Measurements from ENCODE around the gene CDC27. TPM values are rescaled to one million over a fixed set of nuclear protein-coding genes. Genes with fewer than 3 reads are reported as not detected.

Gene CDC27
- total RNA-seq (2012; rRNA removed) (170 and 190 TPM in 2 replicates), polyA plus RNA-seq (2012; rRNA removed) (47.7 and 57.9 TPM in 2 replicates), Bru-seq, nascent RNA (percentile 96 among the genes with signal in this experiment), BruChase-seq, experiment 1, labeled RNA remaining after a 6-hour chase (percentile 98 among the genes with signal in this experiment), BruChase-seq, experiment 2, labeled RNA remaining after a 2-hour chase (percentile 96 among the genes with signal in this experiment)
- 12.3 and 13.8 TPM in 2 replicates for polyA plus RNA-seq (2012; cell fraction: cytosol; rRNA removed)
- 15.1 and 99.8 TPM in 2 replicates for polyA plus RNA-seq (2012; cell fraction: nucleus; rRNA removed; ENCODE audit: low replicate concordance)
- long read RNA-seq, full-length matches to known transcripts = 2 of 12 reads
- long read RNA-seq, partial matches to known transcripts = 7 of 12 reads
- long read RNA-seq, other reads (novel, unspliced or antisense) = 3 of 12 reads

- Histone ChIP-seq H3K79me1 (ENCODE audit: low read depth in 1 of 2, low read length in 2 of 2) (peaks cover 0 to 19% of the 10 kb centered on the region in 2 experiments; a peak in 2 of 4 replicates), H4K20me1 (ENCODE audit: insufficient read depth, low read length) (peaks cover 39% of the 10 kb centered on the region), H3K9me3 (ENCODE audit: control insufficient read depth, insufficient read depth, low read length) (no peaks in the 10 kb centered on the region), H2BK20ac (ENCODE audit: low read depth, low read length) (no peak within 1 kb of the TSS), H3K4me2 (ENCODE audit: low read depth, low read length) (peak within 1 kb of the TSS; percentile 96), H3K23ac (ENCODE audit: low read depth, low read length) (peak within 1 kb of the TSS; percentile 98), H2AFZ (replicated peaks; ENCODE audit: low read length, poor library complexity) (peak within 1 kb of the TSS; percentile 96), H2AK5ac (ENCODE audit: low read depth, low read length) (peak within 1 kb of the TSS; percentile 96), H4K8ac (ENCODE audit: low read depth in 2 of 2, low read length in 2 of 2) (peak within 1 kb of the TSS; percentile 89 to 91), H2BK15ac (ENCODE audit: low read depth, low read length) (peak within 1 kb of the TSS; percentile 67), H4K91ac (ENCODE audit: insufficient read depth, low read depth, low read length) (peak within 1 kb of the TSS; percentile 98), H2BK5ac (ENCODE audit: low read depth, low read length, poor library complexity, severe bottlenecking) (peak within 1 kb of the TSS; percentile 96), H2BK120ac (ENCODE audit: low read depth, low read length) (peak within 1 kb of the TSS; percentile 67), H4K5ac (ENCODE audit: low read depth, low read length) (peak within 1 kb of the TSS; percentile 76), H2AK9ac (replicated peaks; ENCODE audit: low read depth, low read length, poor library complexity) (peak within 1 kb of the TSS; percentile 99), H3K9ac (ENCODE audit: low read depth, low read length) (peak within 1 kb of the TSS; percentile 94), H3K4me3 (ENCODE audit: insufficient read depth, low read depth, low read length) (peak within 1 kb of the TSS; percentile 75), H3K56ac (ENCODE audit: extremely low read depth, insufficient read depth, low read length) (peak within 1 kb of the TSS; percentile 99), H3K18ac (ENCODE audit: low read depth, low read length) (peak within 1 kb of the TSS; percentile 73), H3K27me3 (ENCODE audit: control insufficient read depth, insufficient read depth, low read length) (no peaks in the 10 kb centered on the region), H3K27ac (ENCODE audit: insufficient read depth, low read length) (peak within 1 kb of the TSS; percentile 92), H3K9me1 (ENCODE audit: insufficient read depth, low read length) (peaks cover 4% of the 10 kb centered on the region), H3K4me1 (ENCODE audit: control insufficient read depth, insufficient read depth, low read length) (peaks cover 3% of the 10 kb centered on the region), H3K14ac (replicated peaks; ENCODE audit: low read depth, low read length) (peak within 1 kb of the TSS; percentile 94), H3K4ac (ENCODE audit: low read depth, low read length) (peak within 1 kb of the TSS; percentile 93), H3K36me3 (ENCODE audit: control insufficient read depth, insufficient read depth, low read length) (no peaks in the 10 kb centered on the region)
- POLR2A ChIA-PET (ENCODE audit: unreplicated experiment) = interaction anchor here (0.6 to 0.8 kb wide), 2 partner anchors 10 to 18 kb away, joined by 3 to 8 read pairs; no protein-coding TSS in a partner anchor
- in situ Hi-C loops (cut with MboI; ENCODE audit: low sequenced_read_pairs) = no loop called here
- TF ChIP-seq CTCF (conservative IDR thresholded peaks at IDR 0.05; ENCODE audit: low read depth, low read length) (no peak), MAZ (IDR thresholded peaks at IDR 0.05; ENCODE audit: borderline replicate concordance, low read depth, low read length) (peak; percentile 14; the same call in 1 of the 2 replicates), ELK1 (IDR thresholded peaks at IDR 0.05; ENCODE audit: borderline replicate concordance, low read depth, low read length) (no peak), POLR2A (IDR thresholded peaks at IDR 0.05; ENCODE audit: low read depth, low read length) (peak; percentile 57; the same call in 1 of the 2 replicates), MXI1 (IDR thresholded peaks at IDR 0.05; ENCODE audit: borderline replicate concordance, low read depth, low read length) (peak; percentile 78; the same call in 1 of the 2 replicates), CEBPB (IDR thresholded peaks at IDR 0.05; ENCODE audit: low read depth, low read length) (no peak), MAFK (IDR thresholded peaks at IDR 0.05; ENCODE audit: low read depth, low read length) (no peak)
- 0% methylated on average over 29 of the region's 64 CpGs; no CpG with 5 or more reads in 1 of the 2 experiments for WGBS, 2 experiments (ENCODE audit: extremely low coverage in 2 of 2, insufficient read length in 1 of 2)
- intact Hi-C loops (cut with micrococcal nuclease) = loop anchor here (5.0 kb wide), 1 partner anchor 128 kb away; no protein-coding TSS in a partner anchor
- dilution Hi-C loops (cut with HindIII; ENCODE audit: low sequenced_read_pairs, unreplicated experiment) = no loop called here
- BruUV-seq (replicated peaks) = no TSS peak
- ATAC-seq (ENCODE audit: low read depth) = peak; percentile 96
- CTCF ChIA-PET = no interaction called here
- peak; percentile 97 for DNase-seq
These were observed at the start of gene CDC27 for GRCh38 chr17:47188876-47189731. Gene CDC27 (minus strand): TSS chr17:47189295. CDS start chr17:47189172, 123 bp downstream.
